SIG-M5 treated with dmso at 0.1 percent for 504 hours (cell line): ENCODE measurements around the gene KCTD1.
A peak's percentile ranks its signal among the peaks of the same experiment; 100 is the strongest.

Source experiments
- DNase-seq: peaks from one replicate; lab custom pipeline; 2025; ENCODE audit not compliant: unreplicated experiment; lab: John Stamatoyannopoulos, UW

Gene KCTD1

GRCh38 chr18:26548415-26549262 is at the start of gene KCTD1:
Gene KCTD1, minus strand, starts transcription at chr18:26548553. Its CDS starts 17 bp downstream, at chr18:26548536.
- peak; percentile 89 for DNase-seq

GRCh38 chr18:26593365-26594320 is 45.3 kb upstream of the KCTD1 start:
- DNase-seq = no peak

GRCh38 chr18:26584745-26585144 is 36.4 kb upstream of the KCTD1 start:
- no peak for DNase-seq

GRCh38 chr18:26579941-26580618 is 31.7 kb upstream of the KCTD1 start:
- no peak for DNase-seq

- no peak for DNase-seq
These were observed 27.5 kb upstream of the KCTD1 start for GRCh38 chr18:26575865-26576217.

GRCh38 chr18:26574958-26575864 is 26.9 kb upstream of the KCTD1 start:
- DNase-seq = no peak

- no peak for DNase-seq
These were observed 20.7 kb upstream of the KCTD1 start for GRCh38 chr18:26568926-26569665.

- DNase-seq = no peak
These were observed 20.2 kb upstream of the KCTD1 start for GRCh38 chr18:26568513-26568912.

- no peak for DNase-seq
These were observed 18.7 kb upstream of the KCTD1 start for GRCh38 chr18:26566874-26567555.

GRCh38 chr18:26565514-26565913 is 17.2 kb upstream of the KCTD1 start:
- no peak for DNase-seq

GRCh38 chr18:26563024-26563423 is 14.7 kb upstream of the KCTD1 start:
- no peak for DNase-seq

GRCh38 chr18:26562568-26562967 is 14.2 kb upstream of the KCTD1 start:
- no peak for DNase-seq

- DNase-seq = no peak
These were observed 13.4 kb upstream of the KCTD1 start for GRCh38 chr18:26561769-26562168.

GRCh38 chr18:26556573-26556972 is 8.2 kb upstream of the KCTD1 start:
- DNase-seq = no peak

- no peak for DNase-seq
These were observed 7.6 kb upstream of the KCTD1 start for GRCh38 chr18:26555804-26556553.

GRCh38 chr18:26553943-26554342 is 5.6 kb upstream of the KCTD1 start:
- no peak for DNase-seq

- no peak for DNase-seq
These were observed 3.3 kb upstream of the KCTD1 start for GRCh38 chr18:26551695-26552081.

GRCh38 chr18:26550998-26551694 is 2.8 kb upstream of the KCTD1 start:
- DNase-seq = no peak
